ENCODE measurements around the gene NOP14.

The NOP14 gene

GRCh38 chr4:2965262-2965661, 2.1 kb upstream of the NOP14 start:
- TF ChIP-seq ZNF521 (tag by site-specific recombination; IDR thresholded peaks at IDR 0.05), result no peak
- TF ChIP-seq ZNF623 (tag by site-specific recombination; IDR thresholded peaks at IDR 0.05), result no peak
- Histone ChIP-seq H3K9me3 (ENCODE audit: control insufficient read depth, insufficient read depth, low read depth, low read length) (no peaks in the 10 kb centered on the region), H3K36me3 (ENCODE audit: control insufficient read depth in 2 of 2, insufficient read depth in 1 of 2, low read length in 2 of 2) (peaks cover 0 to 14% of the 10 kb centered on the region in 2 experiments; a peak in 1 of 3 replicates), H3K4me1 (ENCODE audit: control insufficient read depth, insufficient read depth, low read length) (no peaks in the 10 kb centered on the region), H3K4me3 (ENCODE audit: low read depth, low read length) (no peak overlapping the region), H3K27ac (ENCODE audit: extremely low read depth, low read depth, low read length) (no peak overlapping the region)
- ChIA-PET CTCF (interaction anchor here (0.9 kb wide), 1 partner anchor 13 kb away, joined by 3 read pairs; no protein-coding TSS in a partner anchor), POLR2A (interaction anchor here (2.5 kb wide), 1 partner anchor 12 kb away, joined by 15 read pairs; no protein-coding TSS in a partner anchor)

GRCh38 chr4:2964706-2965258, 1.6 kb upstream of the NOP14 start:
- TF ChIP-seq ZNF707 (tag by site-specific recombination; IDR thresholded peaks at IDR 0.05) (no peak), ZSCAN23 (tag by site-specific recombination; IDR thresholded peaks at IDR 0.05) (no peak), ZNF610 (tag by site-specific recombination; IDR thresholded peaks at IDR 0.05; ENCODE audit: borderline replicate concordance) (no peak), HOXA7 (CRISPR knock-in tag; IDR thresholded peaks at IDR 0.05; ENCODE audit: borderline replicate concordance) (no peak), MYNN (tag by site-specific recombination; IDR thresholded peaks at IDR 0.05; ENCODE audit: borderline replicate concordance) (no peak), ZNF561 (tag by site-specific recombination; IDR thresholded peaks at IDR 0.05; ENCODE audit: borderline replicate concordance) (no peak), REPIN1 (tag by site-specific recombination; IDR thresholded peaks at IDR 0.05; ENCODE audit: low read depth) (no peak), ZFHX2 (tag by site-specific recombination; conservative IDR thresholded peaks at IDR 0.05) (no peak), TSHZ1 (tag by site-specific recombination; IDR thresholded peaks at IDR 0.05; ENCODE audit: borderline replicate concordance) (no peak), PRDM10 (tag by site-specific recombination; IDR thresholded peaks at IDR 0.05) (no peak), ZNF223 (tag by site-specific recombination; IDR thresholded peaks at IDR 0.05) (no peak), BCL11A (tag by site-specific recombination; IDR thresholded peaks at IDR 0.05; ENCODE audit: low read depth) (no peak)
- H3K4me3 ChIP-seq (ENCODE audit: low read depth, low read length), result no peak overlapping the region
- no peaks in the 10 kb centered on the region for H3K4me1 ChIP-seq (ENCODE audit: control insufficient read depth, insufficient read depth, low read length)
- no peaks in the 10 kb centered on the region for H3K9me3 ChIP-seq (ENCODE audit: control insufficient read depth, insufficient read depth, low read depth, low read length)
- peaks cover 0 to 16% of the 10 kb centered on the region in 2 experiments; a peak in 1 of 3 replicates for H3K36me3 ChIP-seq (ENCODE audit: control insufficient read depth in 2 of 2, insufficient read depth in 1 of 2, low read length in 2 of 2)
- no peak overlapping the region for H3K27ac ChIP-seq (ENCODE audit: extremely low read depth, low read depth, low read length)
- ChIA-PET CTCF (interaction anchor here (0.9 to 1.0 kb wide), 2 partner anchors 13 to 81 kb away, joined by 3 to 4 read pairs; no protein-coding TSS in a partner anchor), POLR2A (interaction anchor here (2.5 kb wide), 1 partner anchor 12 kb away, joined by 15 read pairs; no protein-coding TSS in a partner anchor)

Measured in HEK293 (cell line).